ENCODE results near the gene RCAN1.

RCAN1 gene

DNA sequence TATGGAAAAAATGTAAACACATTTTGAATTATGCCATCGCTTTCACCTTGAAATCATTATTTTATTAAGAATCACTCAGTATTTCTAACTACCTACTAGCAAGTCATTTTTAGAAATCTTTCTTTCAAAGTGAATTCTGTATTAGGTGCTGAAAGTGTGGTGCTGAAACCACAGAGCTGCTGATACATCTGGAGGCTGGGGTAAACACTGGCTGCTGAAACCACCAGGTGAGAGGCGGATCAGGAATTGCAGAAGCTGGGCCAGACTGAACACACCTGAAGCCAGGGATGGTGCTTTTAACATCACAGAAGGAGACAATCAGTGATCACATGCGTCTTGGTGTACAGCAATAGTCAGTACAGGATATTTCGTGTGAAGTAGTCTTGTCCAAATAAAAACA lies 60.7 kb downstream of the RCAN1 start:
- no peak for TF ChIP-seq CEBPB (IDR thresholded peaks at IDR 0.05)
- no peak for TF ChIP-seq TEAD4 (IDR thresholded peaks at IDR 0.05)
- no peak for TF ChIP-seq RAD21 (IDR thresholded peaks at IDR 0.05; ENCODE audit: low read depth)
- no peak for TF ChIP-seq TAF1 (IDR thresholded peaks at IDR 0.05; ENCODE audit: low read depth)

DNA sequence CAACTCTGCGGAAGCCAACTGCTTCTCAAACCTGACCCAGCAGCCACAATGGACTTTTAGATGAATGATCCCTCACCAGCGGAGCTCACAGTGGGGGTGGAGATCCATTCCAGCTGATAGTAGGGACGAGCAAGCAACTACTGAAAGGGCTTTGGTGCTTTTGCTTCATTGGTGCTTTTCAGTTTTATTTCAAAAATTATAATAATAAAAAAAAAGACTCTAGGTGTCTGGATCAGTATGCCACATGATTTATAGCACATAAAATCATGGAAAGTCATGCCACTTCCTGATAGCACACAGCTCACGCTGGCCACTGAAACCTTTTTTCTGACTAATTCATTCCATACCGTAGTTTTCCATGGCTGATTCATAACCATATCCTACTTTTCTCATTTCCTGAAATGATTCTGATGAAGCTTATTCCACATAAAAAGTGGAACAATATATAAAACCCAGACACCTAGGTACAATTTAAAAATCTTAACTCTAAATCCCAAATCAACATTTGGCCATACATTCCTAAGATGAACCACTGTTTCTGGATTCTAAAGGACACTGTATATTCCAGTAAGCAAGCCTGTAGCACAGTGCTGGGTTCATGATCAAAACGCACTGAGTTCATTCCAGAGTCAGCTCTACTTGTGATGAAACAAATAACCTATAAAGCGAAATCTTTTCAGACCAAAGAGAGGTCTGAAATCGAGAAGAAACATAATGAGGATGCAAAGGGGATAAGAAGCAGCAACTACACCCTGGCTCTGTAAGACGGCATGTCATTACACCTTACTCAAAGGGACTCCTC lies 61.6 kb downstream of the RCAN1 start:
- TF ChIP-seq FOXM1 (IDR thresholded peaks at IDR 0.05; ENCODE audit: borderline replicate concordance, low read depth): no peak
- TF ChIP-seq, protein P1, sequence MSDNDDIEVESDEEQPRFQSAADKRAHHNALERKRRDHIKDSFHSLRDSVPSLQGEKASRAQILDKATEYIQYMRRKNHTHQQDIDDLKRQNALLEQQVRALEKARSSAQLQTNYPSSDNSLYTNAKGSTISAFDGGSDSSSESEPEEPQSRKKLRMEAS (IDR thresholded peaks at IDR 0.05): no peak
- TF ChIP-seq RAD21 (IDR thresholded peaks at IDR 0.05; ENCODE audit: low read depth): no peak
- TF ChIP-seq TAF1 (IDR thresholded peaks at IDR 0.05; ENCODE audit: low read depth): no peak
- TF ChIP-seq EGR1 (IDR thresholded peaks at IDR 0.05): no peak
- no peak for TF ChIP-seq CEBPB (IDR thresholded peaks at IDR 0.05)
- no peak for TF ChIP-seq EP300 (IDR thresholded peaks at IDR 0.05; ENCODE audit: borderline replicate concordance)
- TF ChIP-seq NFIC (IDR thresholded peaks at IDR 0.05): no peak
- TF ChIP-seq, protein P2, sequence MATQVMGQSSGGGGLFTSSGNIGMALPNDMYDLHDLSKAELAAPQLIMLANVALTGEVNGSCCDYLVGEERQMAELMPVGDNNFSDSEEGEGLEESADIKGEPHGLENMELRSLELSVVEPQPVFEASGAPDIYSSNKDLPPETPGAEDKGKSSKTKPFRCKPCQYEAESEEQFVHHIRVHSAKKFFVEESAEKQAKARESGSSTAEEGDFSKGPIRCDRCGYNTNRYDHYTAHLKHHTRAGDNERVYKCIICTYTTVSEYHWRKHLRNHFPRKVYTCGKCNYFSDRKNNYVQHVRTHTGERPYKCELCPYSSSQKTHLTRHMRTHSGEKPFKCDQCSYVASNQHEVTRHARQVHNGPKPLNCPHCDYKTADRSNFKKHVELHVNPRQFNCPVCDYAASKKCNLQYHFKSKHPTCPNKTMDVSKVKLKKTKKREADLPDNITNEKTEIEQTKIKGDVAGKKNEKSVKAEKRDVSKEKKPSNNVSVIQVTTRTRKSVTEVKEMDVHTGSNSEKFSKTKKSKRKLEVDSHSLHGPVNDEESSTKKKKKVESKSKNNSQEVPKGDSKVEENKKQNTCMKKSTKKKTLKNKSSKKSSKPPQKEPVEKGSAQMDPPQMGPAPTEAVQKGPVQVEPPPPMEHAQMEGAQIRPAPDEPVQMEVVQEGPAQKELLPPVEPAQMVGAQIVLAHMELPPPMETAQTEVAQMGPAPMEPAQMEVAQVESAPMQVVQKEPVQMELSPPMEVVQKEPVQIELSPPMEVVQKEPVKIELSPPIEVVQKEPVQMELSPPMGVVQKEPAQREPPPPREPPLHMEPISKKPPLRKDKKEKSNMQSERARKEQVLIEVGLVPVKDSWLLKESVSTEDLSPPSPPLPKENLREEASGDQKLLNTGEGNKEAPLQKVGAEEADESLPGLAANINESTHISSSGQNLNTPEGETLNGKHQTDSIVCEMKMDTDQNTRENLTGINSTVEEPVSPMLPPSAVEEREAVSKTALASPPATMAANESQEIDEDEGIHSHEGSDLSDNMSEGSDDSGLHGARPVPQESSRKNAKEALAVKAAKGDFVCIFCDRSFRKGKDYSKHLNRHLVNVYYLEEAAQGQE (IDR thresholded peaks at IDR 0.05; ENCODE audit: low read depth): no peak
- TF ChIP-seq, protein P3, sequence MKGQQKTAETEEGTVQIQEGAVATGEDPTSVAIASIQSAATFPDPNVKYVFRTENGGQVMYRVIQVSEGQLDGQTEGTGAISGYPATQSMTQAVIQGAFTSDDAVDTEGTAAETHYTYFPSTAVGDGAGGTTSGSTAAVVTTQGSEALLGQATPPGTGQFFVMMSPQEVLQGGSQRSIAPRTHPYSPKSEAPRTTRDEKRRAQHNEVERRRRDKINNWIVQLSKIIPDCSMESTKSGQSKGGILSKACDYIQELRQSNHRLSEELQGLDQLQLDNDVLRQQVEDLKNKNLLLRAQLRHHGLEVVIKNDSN (IDR thresholded peaks at IDR 0.05): no peak

DNA sequence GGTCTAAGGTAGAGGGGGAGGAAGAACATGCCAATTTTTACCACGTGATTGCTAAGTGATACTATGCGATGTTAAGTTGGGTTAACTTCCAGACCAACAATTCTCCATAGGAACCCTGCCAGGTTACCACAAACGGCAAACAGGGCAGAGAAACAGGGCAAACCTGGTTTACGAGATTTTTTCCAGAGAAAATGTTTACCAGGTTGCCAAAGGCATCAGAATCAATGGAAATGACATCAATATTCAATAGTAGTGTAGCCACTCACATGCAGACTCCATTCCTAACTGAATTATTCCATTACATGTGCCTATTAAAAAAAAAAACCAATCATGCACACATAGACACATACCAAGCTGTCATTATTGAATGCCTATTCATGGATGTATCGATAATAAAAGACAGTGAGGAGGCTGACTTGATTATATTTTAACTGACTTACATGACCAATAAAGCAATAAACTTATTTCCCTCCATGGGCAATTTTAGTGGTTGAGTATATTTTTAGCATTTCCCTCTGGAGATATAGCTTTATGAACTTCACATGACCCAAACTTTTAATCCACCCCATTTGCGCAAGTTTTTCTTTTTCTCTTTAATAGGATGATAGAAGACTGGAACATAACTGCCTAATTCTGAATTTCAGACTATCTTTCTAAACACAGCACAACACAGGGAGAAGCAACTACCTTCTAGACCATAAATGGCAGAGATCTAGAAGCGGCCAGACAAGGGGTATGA lies 62.4 kb downstream of the RCAN1 start:
- TF ChIP-seq, protein P1 (IDR thresholded peaks at IDR 0.05): no peak
- TF ChIP-seq EP300 (IDR thresholded peaks at IDR 0.05; ENCODE audit: borderline replicate concordance): no peak
- no peak for TF ChIP-seq NFIC (IDR thresholded peaks at IDR 0.05)
- no peak for TF ChIP-seq CREB1 (IDR thresholded peaks at IDR 0.05; ENCODE audit: low read depth)
- TF ChIP-seq, protein P3 (IDR thresholded peaks at IDR 0.05): no peak
- TF ChIP-seq TAF1 (IDR thresholded peaks at IDR 0.05; ENCODE audit: low read depth): no peak
- TF ChIP-seq RAD21 (IDR thresholded peaks at IDR 0.05; ENCODE audit: low read depth): no peak
- no peak for TF ChIP-seq CEBPB (IDR thresholded peaks at IDR 0.05)
- no peak for TF ChIP-seq YY1 (IDR thresholded peaks at IDR 0.05; ENCODE audit: low read depth)
- no peak for TF ChIP-seq TCF12 (IDR thresholded peaks at IDR 0.05; ENCODE audit: low read depth)
- no peak for TF ChIP-seq FOXM1 (IDR thresholded peaks at IDR 0.05; ENCODE audit: borderline replicate concordance, low read depth)
- TF ChIP-seq, protein P2 (IDR thresholded peaks at IDR 0.05; ENCODE audit: low read depth): no peak
- no peak for TF ChIP-seq EGR1 (IDR thresholded peaks at IDR 0.05)

DNA sequence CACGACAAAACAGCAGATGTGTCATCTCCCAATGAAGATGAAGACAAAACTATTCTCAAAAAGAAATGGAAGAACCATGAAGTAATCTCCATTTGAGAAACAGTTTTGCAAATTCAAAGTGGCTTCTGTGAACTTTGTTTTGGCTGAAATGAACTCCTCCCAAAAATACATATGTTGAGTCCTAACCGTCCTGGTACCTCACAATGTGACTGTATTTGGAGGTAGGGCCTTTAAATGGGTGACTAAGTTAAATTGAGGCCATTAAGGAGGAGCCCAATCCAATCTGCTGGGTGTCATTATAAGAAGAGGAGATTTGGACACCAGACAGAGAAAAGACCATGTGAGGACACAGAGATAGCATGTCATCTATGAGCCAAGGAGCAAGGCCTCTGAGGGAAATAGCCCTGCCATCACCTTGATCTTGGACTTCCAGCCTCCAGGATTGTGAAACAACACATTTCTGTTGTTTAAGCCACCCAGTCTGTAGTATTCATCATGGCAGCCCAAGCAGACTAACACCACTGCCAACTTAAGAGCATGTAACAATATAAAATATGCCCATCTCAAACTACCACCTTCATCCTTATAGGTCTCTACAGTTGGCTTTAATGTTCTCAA lies 64.6 kb downstream of the RCAN1 start:
- TF ChIP-seq RAD21 (IDR thresholded peaks at IDR 0.05; ENCODE audit: low read depth): no peak
- TF ChIP-seq TAF1 (IDR thresholded peaks at IDR 0.05; ENCODE audit: low read depth): no peak
- no peak for TF ChIP-seq ZBTB7A (IDR thresholded peaks at IDR 0.05; ENCODE audit: low read depth)
- TF ChIP-seq NFIC (IDR thresholded peaks at IDR 0.05): no peak
- TF ChIP-seq, protein P1 (IDR thresholded peaks at IDR 0.05): no peak
- TF ChIP-seq, protein P2 (IDR thresholded peaks at IDR 0.05; ENCODE audit: low read depth): no peak
- TF ChIP-seq CREB1 (IDR thresholded peaks at IDR 0.05; ENCODE audit: low read depth): no peak
- TF ChIP-seq, protein P3 (IDR thresholded peaks at IDR 0.05): no peak
- no peak for TF ChIP-seq TEAD4 (IDR thresholded peaks at IDR 0.05)
- TF ChIP-seq YY1 (IDR thresholded peaks at IDR 0.05; ENCODE audit: low read depth): no peak
- TF ChIP-seq TCF12 (IDR thresholded peaks at IDR 0.05; ENCODE audit: low read depth): no peak

All from Ishikawa (cell line).